ENCODE measurements around the gene SPSB4.
"Not testable (repeated sequence)": the region's sequence is repeated elsewhere in the genome, so short reads cannot be mapped to it uniquely, and the experiment has no call there.

The SPSB4 gene

DNA sequence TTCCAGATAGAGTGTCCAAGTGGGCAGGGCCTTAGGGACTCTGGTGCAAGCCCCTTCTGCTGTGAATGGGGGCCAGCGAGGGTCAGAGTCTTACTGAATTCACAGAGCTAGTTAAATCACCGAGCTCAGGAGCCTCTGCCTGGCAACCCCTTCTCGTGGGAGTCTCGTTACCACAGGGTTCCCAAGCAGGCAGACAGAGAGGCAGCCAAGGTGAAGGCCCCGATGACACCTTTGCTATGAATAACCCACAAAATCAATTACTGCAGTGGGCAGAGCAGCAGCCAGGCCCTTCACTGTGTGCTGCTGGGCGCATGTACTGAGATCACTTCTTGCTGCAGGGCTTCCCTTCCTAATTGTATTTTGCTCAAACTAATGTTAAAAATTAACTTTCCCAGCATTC, 56.9 kb downstream of the SPSB4 start:
- no peak for DNase-seq (ENCODE audit: low read depth, low spot score)
- Histone ChIP-seq H3K27ac (no peak overlapping the region), H3K36me3 (ENCODE audit: insufficient read depth, low read length) (no peaks in the 10 kb centered on the region), H3K4me3 (no peak overlapping the region), H3K9me3 (ENCODE audit: low read depth, low read length) (no peaks in the 10 kb centered on the region), H3K9ac (ENCODE audit: insufficient read length) (no peak overlapping the region)
- TF ChIP-seq POLR2AphosphoS5 (IDR thresholded peaks at IDR 0.05; ENCODE audit: borderline replicate concordance, low read depth, low read length) (no peak), EZH2 (IDR thresholded peaks at IDR 0.05) (no peak), FOXP2 (optimal IDR thresholded peaks at IDR 0.05; ENCODE audit: control extremely low read depth, extremely low read length, insufficient read depth) (no peak)

DNA sequence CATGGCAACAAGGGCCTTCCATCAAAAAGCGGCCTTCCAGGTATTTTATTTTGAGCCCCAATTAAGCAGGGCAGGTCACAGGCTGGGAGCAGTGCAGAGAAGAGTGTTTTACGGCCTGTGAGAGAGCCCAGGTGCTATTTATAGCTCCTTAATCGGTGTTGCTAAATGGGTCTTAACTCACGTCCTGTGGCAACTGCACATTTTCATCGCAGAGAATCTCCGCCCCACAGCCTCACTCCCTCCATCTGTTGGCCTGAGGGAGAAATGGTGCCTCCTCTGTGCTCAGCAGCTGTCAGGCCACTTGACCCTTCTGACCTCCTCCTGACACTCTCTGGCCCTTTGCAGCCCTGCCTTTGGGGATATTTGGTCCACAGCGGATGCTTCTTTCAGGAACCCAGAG, 58.6 kb downstream of the SPSB4 start:
- H3K9me3 ChIP-seq (ENCODE audit: low read depth, low read length): no peaks in the 10 kb centered on the region
- DNase-seq (ENCODE audit: low read depth, low spot score): no peak
- H3K4me3 ChIP-seq: no peak overlapping the region
- H3K27ac ChIP-seq: no peak overlapping the region
- TF ChIP-seq EZH2 (IDR thresholded peaks at IDR 0.05) (no peak), FOXP2 (optimal IDR thresholded peaks at IDR 0.05; ENCODE audit: control extremely low read depth, extremely low read length, insufficient read depth) (no peak), POLR2AphosphoS5 (IDR thresholded peaks at IDR 0.05; ENCODE audit: borderline replicate concordance, low read depth, low read length) (no peak)
- H3K9ac ChIP-seq (ENCODE audit: insufficient read length): no peak overlapping the region
- H3K36me3 ChIP-seq (ENCODE audit: insufficient read depth, low read length): no peaks in the 10 kb centered on the region

DNA sequence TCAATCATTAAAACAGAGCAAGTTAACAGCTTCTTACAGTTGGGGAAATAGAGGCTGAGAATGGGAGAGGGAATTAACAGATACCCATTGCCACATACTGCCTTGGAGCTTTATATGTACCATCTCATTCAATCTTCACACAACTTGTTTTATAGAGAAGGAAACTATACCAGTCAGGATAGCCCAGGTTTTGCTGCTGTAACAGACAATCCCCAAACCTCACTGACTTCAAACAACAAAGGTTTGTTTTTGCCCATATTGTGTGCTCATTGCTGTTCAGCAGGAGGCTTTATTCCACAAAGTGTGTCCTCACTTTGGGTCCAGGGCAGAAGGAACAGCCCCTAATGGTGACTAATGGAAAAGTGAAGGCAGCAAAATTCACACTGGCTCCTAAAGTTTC, 59.2 kb downstream of the SPSB4 start:
- H3K36me3 ChIP-seq (ENCODE audit: insufficient read depth, low read length): no peaks in the 10 kb centered on the region
- H3K27ac ChIP-seq: no peak overlapping the region
- TF ChIP-seq EZH2 (IDR thresholded peaks at IDR 0.05) (no peak), FOXP2 (optimal IDR thresholded peaks at IDR 0.05; ENCODE audit: control extremely low read depth, extremely low read length, insufficient read depth) (no peak)
- H3K9ac ChIP-seq (ENCODE audit: insufficient read length): no peak overlapping the region
- H3K9me3 ChIP-seq (ENCODE audit: low read depth, low read length): no peaks in the 10 kb centered on the region
- no peak for DNase-seq (ENCODE audit: low read depth, low spot score)
- no peak overlapping the region for H3K4me3 ChIP-seq

DNA sequence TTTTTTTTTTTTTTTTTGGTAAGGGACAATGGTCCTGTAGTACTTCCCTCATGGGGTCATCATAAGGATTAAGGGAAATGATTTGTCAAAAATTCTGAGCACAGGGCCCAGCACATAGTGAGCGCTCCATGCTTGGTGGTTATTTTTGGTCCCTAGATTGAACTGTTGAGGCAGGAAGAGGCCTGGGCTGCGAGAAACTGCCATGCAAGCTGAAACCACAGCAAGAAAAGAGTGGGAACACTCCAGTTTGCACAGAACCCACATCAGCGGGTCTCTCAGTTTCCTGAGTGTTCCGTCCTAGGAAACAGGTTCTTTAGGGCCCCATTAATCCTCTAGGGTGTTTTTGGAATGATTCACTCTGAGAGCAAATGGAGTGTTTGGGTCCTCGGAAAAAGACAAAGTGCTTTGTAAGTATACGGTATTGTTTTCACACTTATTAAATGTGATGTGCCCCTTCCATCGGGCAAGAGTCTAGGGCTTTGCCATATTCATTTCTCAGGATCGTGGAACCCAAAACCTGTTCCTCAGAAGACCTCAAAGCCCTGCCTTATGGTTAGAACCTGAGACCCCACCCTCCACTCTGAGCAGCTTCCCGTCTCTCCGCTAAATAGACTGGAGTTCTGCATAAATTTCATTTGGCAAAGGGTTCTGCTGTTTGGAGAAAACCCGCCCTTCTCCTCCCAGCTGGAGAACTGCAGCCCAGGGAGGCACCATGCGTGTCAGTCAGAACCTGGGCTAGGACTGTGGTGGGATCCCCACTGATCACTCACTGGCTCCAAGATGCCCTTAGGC, 60.4 kb downstream of the SPSB4 start:
- Histone ChIP-seq H3K4me3 (no peak overlapping the region), H3K9ac (ENCODE audit: insufficient read length) (no peak overlapping the region), H3K27ac (no peak overlapping the region), H3K36me3 (ENCODE audit: insufficient read depth, low read length) (no peaks in the 10 kb centered on the region), H3K9me3 (ENCODE audit: low read depth, low read length) (no peaks in the 10 kb centered on the region)
- no peak for TF ChIP-seq POLR2AphosphoS5 (IDR thresholded peaks at IDR 0.05; ENCODE audit: borderline replicate concordance, low read depth, low read length)
- no peak for TF ChIP-seq FOXP2 (optimal IDR thresholded peaks at IDR 0.05; ENCODE audit: control extremely low read depth, extremely low read length, insufficient read depth)
- TF ChIP-seq EZH2 (IDR thresholded peaks at IDR 0.05): no peak
- DNase-seq (ENCODE audit: low read depth, low spot score): no peak

DNA sequence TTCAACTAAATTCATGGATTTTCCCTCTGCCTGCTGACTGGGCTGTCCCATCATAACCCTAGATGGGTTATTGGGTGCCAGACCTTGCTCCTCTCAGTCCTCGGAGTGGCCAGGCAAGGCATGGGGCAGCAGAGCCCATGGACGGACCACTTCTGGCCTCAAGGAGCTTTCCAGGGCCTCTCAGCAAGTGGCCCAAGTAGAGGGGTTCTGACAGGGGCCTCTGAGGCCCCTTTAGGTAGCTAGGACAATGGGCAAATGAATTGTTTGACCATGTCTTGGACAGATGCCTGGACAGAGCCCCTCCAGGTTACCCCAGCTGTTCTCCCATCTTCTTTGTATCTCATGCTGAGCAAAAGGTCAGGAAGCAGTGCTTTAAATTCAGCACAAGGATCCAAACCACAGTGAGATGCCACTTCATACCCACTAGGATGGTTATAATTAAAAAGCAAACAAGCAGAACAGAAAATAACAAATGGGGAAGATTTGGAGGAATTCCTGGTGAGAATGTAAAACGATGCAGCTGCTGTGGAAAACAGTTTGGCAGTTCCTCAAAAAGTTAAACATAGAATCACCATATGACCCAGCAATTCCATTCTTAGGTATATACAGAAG, 61.6 kb downstream of the SPSB4 start:
- Histone ChIP-seq H3K9ac (ENCODE audit: insufficient read length) (no peak overlapping the region), H3K4me3 (no peak overlapping the region), H3K27ac (no peak overlapping the region), H3K9me3 (ENCODE audit: low read depth, low read length) (no peaks in the 10 kb centered on the region), H3K36me3 (ENCODE audit: insufficient read depth, low read length) (no peaks in the 10 kb centered on the region)
- no peak for DNase-seq (ENCODE audit: low read depth, low spot score)
- no peak for TF ChIP-seq FOXP2 (optimal IDR thresholded peaks at IDR 0.05; ENCODE audit: control extremely low read depth, extremely low read length, insufficient read depth)
- TF ChIP-seq EZH2 (IDR thresholded peaks at IDR 0.05): no peak
- TF ChIP-seq POLR2AphosphoS5 (IDR thresholded peaks at IDR 0.05; ENCODE audit: borderline replicate concordance, low read depth, low read length): no peak

DNA sequence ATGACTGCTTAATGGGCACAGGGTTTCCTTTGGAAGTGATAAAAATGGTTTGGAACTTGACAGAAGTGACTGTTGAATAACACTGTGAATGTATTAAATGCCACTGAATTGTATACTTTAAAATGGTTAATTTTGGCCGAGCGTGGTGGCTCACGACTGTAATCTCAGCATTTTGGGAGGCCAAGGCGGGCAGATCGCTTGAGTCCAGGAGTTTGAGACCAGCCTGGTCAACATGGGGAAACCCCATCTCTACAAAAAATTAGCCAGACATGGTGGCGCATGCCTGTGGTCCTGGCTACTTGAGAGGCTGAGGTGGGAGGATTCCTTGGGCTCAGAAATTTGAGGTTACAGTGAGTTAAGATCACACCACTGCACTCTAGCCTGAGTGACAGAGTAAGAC, 62.5 kb downstream of the SPSB4 start:
- not testable (repeated sequence) for H3K4me3 ChIP-seq; H3K36me3 ChIP-seq (ENCODE audit: insufficient read depth, low read length); H3K27ac ChIP-seq; DNase-seq (ENCODE audit: low read depth, low spot score); H3K9ac ChIP-seq (ENCODE audit: insufficient read length); H3K9me3 ChIP-seq (ENCODE audit: low read depth, low read length)

DNA sequence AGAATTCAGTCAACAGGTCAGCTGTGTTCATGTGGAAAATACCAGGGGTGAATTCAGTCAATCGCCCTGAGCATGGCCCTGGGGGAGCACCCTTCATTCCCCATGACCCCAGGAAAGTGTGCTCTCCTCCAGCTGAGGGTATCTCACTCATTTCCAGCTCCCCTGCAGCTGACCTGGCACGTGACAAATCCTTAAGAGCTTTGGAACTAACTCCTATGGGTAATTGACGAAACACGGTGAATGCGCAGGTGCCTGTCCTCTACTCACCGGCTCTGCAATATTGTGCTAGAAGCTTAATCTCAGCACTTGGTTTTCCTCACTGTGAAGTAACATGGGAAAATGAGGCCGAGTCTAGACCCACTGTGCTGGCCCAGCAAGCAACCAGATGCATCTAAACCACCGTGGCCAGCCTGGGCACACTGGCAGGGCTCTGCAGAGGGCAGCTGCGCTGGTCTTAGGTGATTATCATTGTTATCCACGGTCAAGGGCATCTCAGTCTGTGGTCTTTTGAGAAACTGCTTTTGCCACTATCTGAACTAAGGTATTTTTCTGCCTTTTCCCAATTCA, 63.1 kb downstream of the SPSB4 start:
- Histone ChIP-seq H3K36me3 (ENCODE audit: insufficient read depth, low read length) (no peaks in the 10 kb centered on the region), H3K27ac (no peak overlapping the region), H3K4me3 (no peak overlapping the region), H3K9ac (ENCODE audit: insufficient read length) (no peak overlapping the region), H3K9me3 (ENCODE audit: low read depth, low read length) (no peaks in the 10 kb centered on the region)
- DNase-seq (ENCODE audit: low read depth, low spot score): no peak
- TF ChIP-seq FOXP2 (optimal IDR thresholded peaks at IDR 0.05; ENCODE audit: control extremely low read depth, extremely low read length, insufficient read depth): no peak
- TF ChIP-seq POLR2AphosphoS5 (IDR thresholded peaks at IDR 0.05; ENCODE audit: borderline replicate concordance, low read depth, low read length): no peak
- no peak for TF ChIP-seq EZH2 (IDR thresholded peaks at IDR 0.05)

DNA sequence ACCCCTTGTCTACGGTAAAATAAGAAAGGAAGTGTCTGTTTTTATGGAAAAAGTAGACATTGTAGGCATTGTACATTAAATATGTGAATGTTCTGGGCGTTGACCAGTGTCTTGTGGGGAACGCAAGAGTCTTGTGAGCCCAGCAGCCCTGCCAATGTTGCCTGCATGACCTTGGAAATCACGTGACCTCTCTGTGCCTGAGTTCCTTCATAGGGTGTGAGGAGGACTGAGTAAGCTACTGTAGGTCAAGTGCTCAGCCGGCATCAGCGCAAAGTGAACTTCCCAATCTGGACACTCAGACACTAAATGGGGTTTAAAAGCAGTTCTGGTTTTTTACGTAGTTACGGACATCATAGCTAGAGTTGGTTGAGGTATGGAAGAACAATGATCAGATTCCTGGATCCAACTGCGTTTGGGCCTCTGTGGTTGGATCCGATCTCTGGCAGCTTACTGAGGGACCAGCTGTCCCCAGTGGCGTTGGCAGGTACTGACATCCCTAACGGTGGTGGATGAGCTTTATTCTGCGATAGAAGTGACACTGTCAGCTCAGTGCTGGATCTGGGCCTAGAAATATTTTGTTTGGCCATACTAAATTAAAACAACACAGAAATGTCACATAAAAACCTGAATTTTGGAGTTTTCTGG, 63.8 kb downstream of the SPSB4 start:
- no peaks in the 10 kb centered on the region for H3K36me3 ChIP-seq (ENCODE audit: insufficient read depth, low read length)
- H3K4me3 ChIP-seq: no peak overlapping the region
- DNase-seq (ENCODE audit: low read depth, low spot score): no peak
- TF ChIP-seq POLR2AphosphoS5 (IDR thresholded peaks at IDR 0.05; ENCODE audit: borderline replicate concordance, low read depth, low read length): no peak
- no peak for TF ChIP-seq FOXP2 (optimal IDR thresholded peaks at IDR 0.05; ENCODE audit: control extremely low read depth, extremely low read length, insufficient read depth)
- no peak for TF ChIP-seq EZH2 (IDR thresholded peaks at IDR 0.05)
- H3K9ac ChIP-seq (ENCODE audit: insufficient read length): no peak overlapping the region
- H3K9me3 ChIP-seq (ENCODE audit: low read depth, low read length): no peaks in the 10 kb centered on the region
- no peak overlapping the region for H3K27ac ChIP-seq
